Measurements from ENCODE around the gene ALDH1A2. TPM values are rescaled to one million over a fixed set of nuclear protein-coding genes. Genes with fewer than 3 reads are reported as not detected.

Gene ALDH1A2
- total RNA-seq, 4 donors from 2014 or later: 8.0 to 24.3 (median 13.9) TPM

DNA sequence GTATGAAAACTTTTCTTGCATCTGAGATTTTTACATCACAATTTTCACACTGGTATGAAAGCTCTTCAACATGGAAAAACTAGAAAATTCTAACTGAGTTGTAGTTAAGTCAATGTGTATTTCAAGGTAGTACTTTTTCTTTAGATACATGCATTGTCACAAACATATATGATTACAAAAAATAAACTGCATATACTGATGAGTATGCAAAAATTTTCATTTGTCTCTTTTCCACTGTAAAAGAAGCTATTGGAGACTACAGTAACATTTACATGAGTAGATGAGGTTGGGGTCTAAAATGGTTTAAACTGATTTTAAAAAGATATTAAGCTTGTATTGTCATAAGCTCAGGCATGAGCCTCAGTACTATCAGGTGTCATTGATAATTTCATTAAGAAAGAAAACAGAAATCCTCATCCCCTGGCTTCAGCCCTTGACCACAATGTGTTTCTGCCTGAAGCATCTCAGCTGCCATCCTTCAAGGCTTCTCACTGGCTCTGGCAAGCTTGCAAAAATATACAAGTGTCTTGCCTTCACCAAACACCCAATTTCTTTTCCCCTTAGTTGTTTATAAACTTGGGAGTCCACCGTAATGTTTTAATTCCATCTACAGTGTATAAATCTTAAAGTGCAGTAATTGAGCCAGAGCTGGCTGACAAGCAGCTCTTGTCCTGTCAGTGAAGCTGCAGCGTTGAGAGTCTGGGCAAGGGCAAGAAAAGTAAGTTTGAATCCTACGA lies 71.9 kb downstream of the ALDH1A2 start:
- Histone ChIP-seq H3K4me1 (no peaks in the 10 kb centered on the region), H3K27ac (no peak overlapping the region), H3K27me3 (peaks cover 0 to under 1% of the 10 kb centered on the region in 2 donors), H3K9me3 (peaks cover 0 to 2% (median under 1%) of the 10 kb centered on the region in 4 donors), H3K4me3 (no peak overlapping the region), H3K36me3 (no peaks in the 10 kb centered on the region)
- WGBS, 2 donors: 58 to 68% methylated on average over 3 of the region's 3 CpGs
- TF ChIP-seq POLR2A (IDR thresholded peaks at IDR 0.05) (no peak), EP300 (IDR thresholded peaks at IDR 0.05) (no peak)
- TF ChIP-seq, protein P1, sequence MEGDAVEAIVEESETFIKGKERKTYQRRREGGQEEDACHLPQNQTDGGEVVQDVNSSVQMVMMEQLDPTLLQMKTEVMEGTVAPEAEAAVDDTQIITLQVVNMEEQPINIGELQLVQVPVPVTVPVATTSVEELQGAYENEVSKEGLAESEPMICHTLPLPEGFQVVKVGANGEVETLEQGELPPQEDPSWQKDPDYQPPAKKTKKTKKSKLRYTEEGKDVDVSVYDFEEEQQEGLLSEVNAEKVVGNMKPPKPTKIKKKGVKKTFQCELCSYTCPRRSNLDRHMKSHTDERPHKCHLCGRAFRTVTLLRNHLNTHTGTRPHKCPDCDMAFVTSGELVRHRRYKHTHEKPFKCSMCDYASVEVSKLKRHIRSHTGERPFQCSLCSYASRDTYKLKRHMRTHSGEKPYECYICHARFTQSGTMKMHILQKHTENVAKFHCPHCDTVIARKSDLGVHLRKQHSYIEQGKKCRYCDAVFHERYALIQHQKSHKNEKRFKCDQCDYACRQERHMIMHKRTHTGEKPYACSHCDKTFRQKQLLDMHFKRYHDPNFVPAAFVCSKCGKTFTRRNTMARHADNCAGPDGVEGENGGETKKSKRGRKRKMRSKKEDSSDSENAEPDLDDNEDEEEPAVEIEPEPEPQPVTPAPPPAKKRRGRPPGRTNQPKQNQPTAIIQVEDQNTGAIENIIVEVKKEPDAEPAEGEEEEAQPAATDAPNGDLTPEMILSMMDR (IDR thresholded peaks at IDR 0.05): no peak
- no peak for DNase-seq (ENCODE audit: low spot score in 2 of 2)

DNA sequence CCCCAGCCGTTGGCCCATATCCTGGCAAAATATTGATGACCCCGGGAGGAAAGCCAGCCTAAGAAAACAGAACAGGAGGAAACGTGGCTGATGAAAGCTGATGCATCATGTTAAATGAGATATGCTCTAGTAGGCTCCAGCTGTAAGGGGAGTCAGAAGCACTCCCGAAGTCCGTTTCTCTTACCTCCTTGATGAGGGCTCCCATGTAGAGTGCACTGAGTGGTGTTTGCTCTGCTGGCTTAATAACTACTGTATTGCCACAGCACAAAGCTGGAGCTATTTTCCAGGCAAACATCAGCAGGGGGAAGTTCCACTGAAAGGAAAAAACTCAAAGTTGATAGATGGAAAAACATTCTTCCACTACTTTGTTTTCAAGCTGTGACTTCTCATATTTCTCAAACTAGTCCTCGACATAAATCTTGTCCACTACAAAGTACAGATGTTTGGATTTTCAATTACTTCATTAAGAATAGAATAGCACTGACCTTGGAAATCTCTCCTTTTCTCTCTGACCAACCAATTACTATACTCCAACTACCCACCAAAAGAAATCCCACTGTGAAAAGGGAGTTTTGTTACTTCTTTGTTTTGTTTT lies 72.7 kb downstream of the ALDH1A2 start:
- H3K4me3 ChIP-seq: no peak overlapping the region
- no peaks in the 10 kb centered on the region for H3K36me3 ChIP-seq
- H3K4me1 ChIP-seq: no peaks in the 10 kb centered on the region
- no peak overlapping the region for H3K27ac ChIP-seq
- no peaks in the 10 kb centered on the region for H3K9me3 ChIP-seq
- TF ChIP-seq, protein P1 (IDR thresholded peaks at IDR 0.05): no peak
- TF ChIP-seq POLR2A (IDR thresholded peaks at IDR 0.05): no peak
- TF ChIP-seq EP300 (IDR thresholded peaks at IDR 0.05): no peak
- 64 to 71% methylated on average over 6 of the region's 6 CpGs for WGBS, 2 donors
- no peaks in the 10 kb centered on the region for H3K27me3 ChIP-seq
- DNase-seq (ENCODE audit: low spot score in 2 of 2): no peak

DNA sequence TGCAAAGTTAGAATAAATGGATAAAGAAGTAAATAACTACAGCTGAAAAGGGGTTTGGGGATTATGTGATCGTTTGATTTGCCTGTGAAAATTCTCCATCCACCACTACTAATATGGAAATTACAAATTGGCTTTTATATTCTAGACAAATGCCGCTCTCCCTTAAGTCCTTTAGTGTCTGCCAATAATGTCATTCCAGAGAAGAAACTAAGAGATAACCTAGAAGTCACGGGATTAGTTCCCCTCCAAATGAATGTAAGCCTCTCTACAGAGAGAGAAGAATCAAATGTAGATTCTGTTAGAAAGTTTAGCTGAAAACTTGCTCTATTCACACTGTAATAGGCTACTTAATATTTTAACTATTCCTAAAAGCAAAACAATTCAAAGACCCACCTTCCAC lies 92.0 kb downstream of the ALDH1A2 start:
- Histone ChIP-seq H3K4me1 (no peaks in the 10 kb centered on the region), H3K27ac (no peak overlapping the region), H3K36me3 (no peaks in the 10 kb centered on the region), H3K4me3 (no peak overlapping the region), H3K27me3 (no peaks in the 10 kb centered on the region), H3K9me3 (no peaks in the 10 kb centered on the region)
- DNase-seq (ENCODE audit: low spot score in 2 of 2): no peak
- WGBS, 2 donors: 79 to 84% methylated on average over 3 of the region's 3 CpGs
- TF ChIP-seq POLR2A (IDR thresholded peaks at IDR 0.05) (no peak), EP300 (IDR thresholded peaks at IDR 0.05) (no peak)
- TF ChIP-seq, protein P1 (IDR thresholded peaks at IDR 0.05): no peak

DNA sequence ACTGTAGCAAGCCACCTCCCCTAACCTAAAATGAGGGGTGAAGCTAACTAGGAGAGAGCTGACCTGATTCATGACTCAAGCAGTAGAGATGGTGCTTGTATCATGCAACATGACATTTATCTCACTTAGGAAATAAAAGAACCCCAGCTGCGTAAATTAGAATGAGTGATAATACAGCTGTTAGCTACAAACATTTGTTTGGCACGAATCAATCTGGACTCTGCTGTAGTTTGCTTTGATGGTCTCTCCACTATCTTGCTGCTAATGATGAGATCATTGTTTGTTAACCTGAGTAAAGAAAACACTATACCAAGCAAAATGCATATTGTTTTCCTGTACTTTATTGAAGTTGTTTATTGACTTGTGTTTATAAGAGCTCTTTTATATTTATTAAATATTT lies 92.6 kb downstream of the ALDH1A2 start:
- H3K4me3 ChIP-seq: no peak overlapping the region
- no peaks in the 10 kb centered on the region for H3K9me3 ChIP-seq
- DNase-seq (ENCODE audit: low spot score in 2 of 2): no peak
- TF ChIP-seq POLR2A (IDR thresholded peaks at IDR 0.05) (no peak), EP300 (IDR thresholded peaks at IDR 0.05) (no peak)
- TF ChIP-seq, protein P1 (IDR thresholded peaks at IDR 0.05): no peak
- no peaks in the 10 kb centered on the region for H3K27me3 ChIP-seq
- no peaks in the 10 kb centered on the region for H3K4me1 ChIP-seq
- H3K36me3 ChIP-seq: no peaks in the 10 kb centered on the region
- WGBS, 2 donors: 64 to 72% methylated on average over 2 of the region's 2 CpGs
- H3K27ac ChIP-seq: no peak overlapping the region

DNA sequence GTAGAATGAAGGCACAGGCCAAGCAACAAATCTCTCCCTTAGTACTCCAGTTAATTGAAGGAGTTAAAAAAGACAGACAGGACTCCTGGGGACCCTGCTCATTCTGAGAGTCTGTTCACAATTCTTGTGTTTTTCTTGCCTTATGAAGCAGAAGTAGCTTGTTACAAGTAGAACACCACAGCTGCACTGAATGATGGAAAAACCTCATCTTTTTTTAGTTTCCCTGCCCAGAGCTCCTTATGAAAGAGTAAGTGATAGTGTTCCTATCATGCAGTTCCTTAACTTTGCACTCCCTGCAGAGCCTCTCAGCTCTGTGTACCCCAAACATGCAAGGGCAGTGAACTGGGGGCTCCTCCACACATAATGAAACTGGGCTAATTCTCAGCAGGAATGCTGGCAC lies 95.5 kb downstream of the ALDH1A2 start:
- no peak for DNase-seq (ENCODE audit: low spot score in 2 of 2)
- Histone ChIP-seq H3K4me1 (no peaks in the 10 kb centered on the region), H3K27me3 (no peaks in the 10 kb centered on the region), H3K4me3 (no peak overlapping the region), H3K36me3 (no peaks in the 10 kb centered on the region), H3K27ac (no peak overlapping the region), H3K9me3 (no peaks in the 10 kb centered on the region)
- no peak for TF ChIP-seq POLR2A (IDR thresholded peaks at IDR 0.05)

Measured in tibial nerve (tissue), 4 donors.